Stimulated activated CD4-positive, alpha-beta T cell treated with anti-CD3 and anti-CD28 coated beads, TNF-alpha, amount 100 ng/mL, for 4 hours (primary cell): ENCODE results near the gene PSMF1.

Experiments used
- DNase-seq, 3 experiments: peaks; one replicate each; pipeline ENCODE4 v3.0.0-alpha.2; 2020; ENCODE audit warnings: low read depth in 3 of 3

Gene PSMF1

GRCh38 chr20:1163653-1164052, 45.3 kb downstream of the PSMF1 start:
- no peak for DNase-seq

GRCh38 chr20:1164871-1165270, 46.5 kb downstream of the PSMF1 start:
- DNase-seq = no peak

- no peak for DNase-seq
These were observed 47.1 kb downstream of the PSMF1 start for GRCh38 chr20:1165521-1165920.

GRCh38 chr20:1165941-1166340, 47.5 kb downstream of the PSMF1 start:
- no peak for DNase-seq

- no peak for DNase-seq
These were observed 48.7 kb downstream of the PSMF1 start for GRCh38 chr20:1166948-1167720.

GRCh38 chr20:1169224-1169623, 50.8 kb downstream of the PSMF1 start:
- no peak for DNase-seq

- DNase-seq = no peak
These were observed 53.2 kb downstream of the PSMF1 start for GRCh38 chr20:1171461-1172093.

- no peak for DNase-seq
These were observed 55.3 kb downstream of the PSMF1 start for GRCh38 chr20:1173698-1174097.

GRCh38 chr20:1174787-1175186, 56.4 kb downstream of the PSMF1 start:
- DNase-seq = no peak

- no peak for DNase-seq
These were observed 59.3 kb downstream of the PSMF1 start for GRCh38 chr20:1177680-1178079.

- DNase-seq = no peak
These were observed 59.7 kb downstream of the PSMF1 start for GRCh38 chr20:1178103-1178502.

- no peak for DNase-seq
These were observed 60.2 kb downstream of the PSMF1 start for GRCh38 chr20:1178623-1179022.

- no peak for DNase-seq
These were observed 62.5 kb downstream of the PSMF1 start for GRCh38 chr20:1180949-1181348.

- DNase-seq = no peak
These were observed 63.7 kb downstream of the PSMF1 start for GRCh38 chr20:1182106-1182505.

- DNase-seq = no peak
These were observed 64.8 kb downstream of the PSMF1 start for GRCh38 chr20:1183153-1183552.

- no peak for DNase-seq
These were observed 65.8 kb downstream of the PSMF1 start for GRCh38 chr20:1184260-1184637.

GRCh38 chr20:1184638-1185315, 66.4 kb downstream of the PSMF1 start, which contains the start of gene TMEM74B:
Gene TMEM74B, minus strand, starts transcription at chr20:1184981. Its CDS starts 1,180 bp downstream, at chr20:1183801.
- DNase-seq = no peak

- DNase-seq = no peak
These were observed 66.9 kb downstream of the PSMF1 start for GRCh38 chr20:1185316-1185741.

GRCh38 chr20:1185790-1186334, 67.5 kb downstream of the PSMF1 start:
- peak in 2 of 3 experiments; percentile 9 to 21 for DNase-seq

- no peak for DNase-seq
These were observed 68.1 kb downstream of the PSMF1 start for GRCh38 chr20:1186367-1186991.

- DNase-seq = no peak
These were observed 69.3 kb downstream of the PSMF1 start for GRCh38 chr20:1187605-1188171.

GRCh38 chr20:1188347-1188746, 69.9 kb downstream of the PSMF1 start:
- no peak for DNase-seq
